Measurements from ENCODE around the gene KIAA0319L. TPM values are rescaled to one million over a fixed set of nuclear protein-coding genes. Genes with fewer than 3 reads are reported as not detected.
"Not testable (repeated sequence)": the region's sequence is repeated elsewhere in the genome, so short reads cannot be mapped to it uniquely, and the experiment has no call there.

KIAA0319L gene
- total RNA-seq, 1 experiment from 2014 or later: 20.9 TPM

DNA sequence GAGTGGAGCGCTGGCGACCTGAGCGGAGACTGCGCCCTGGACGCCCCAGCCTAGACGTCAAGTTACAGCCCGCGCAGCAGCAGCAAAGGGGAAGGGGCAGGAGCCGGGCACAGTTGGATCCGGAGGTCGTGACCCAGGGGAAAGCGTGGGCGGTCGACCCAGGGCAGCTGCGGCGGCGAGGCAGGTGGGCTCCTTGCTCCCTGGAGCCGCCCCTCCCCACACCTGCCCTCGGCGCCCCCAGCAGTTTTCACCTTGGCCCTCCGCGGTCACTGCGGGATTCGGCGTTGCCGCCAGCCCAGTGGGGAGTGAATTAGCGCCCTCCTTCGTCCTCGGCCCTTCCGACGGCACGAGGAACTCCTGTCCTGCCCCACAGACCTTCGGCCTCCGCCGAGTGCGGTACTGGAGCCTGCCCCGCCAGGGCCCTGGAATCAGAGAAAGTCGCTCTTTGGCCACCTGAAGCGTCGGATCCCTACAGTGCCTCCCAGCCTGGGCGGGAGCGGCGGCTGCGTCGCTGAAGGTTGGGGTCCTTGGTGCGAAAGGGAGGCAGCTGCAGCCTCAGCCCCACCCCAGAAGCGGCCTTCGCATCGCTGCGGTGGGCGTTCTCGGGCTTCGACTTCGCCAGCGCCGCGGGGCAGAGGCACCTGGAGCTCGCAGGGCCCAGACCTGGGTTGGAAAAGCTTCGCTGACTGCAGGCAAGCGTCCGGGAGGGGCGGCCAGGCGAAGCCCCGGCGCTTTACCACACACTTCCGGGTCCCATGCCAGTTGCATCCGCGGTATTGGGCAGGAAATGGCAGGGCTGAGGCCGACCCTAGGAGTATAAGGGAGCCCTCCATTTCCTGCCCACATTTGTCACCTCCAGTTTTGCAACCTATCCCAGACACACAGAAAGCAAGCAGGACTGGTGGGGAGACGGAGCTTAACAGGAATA is 20.1 kb upstream of the KIAA0319L start:
- ChIA-PET POLR2A (ENCODE audit: unreplicated experiment) (no interaction called here), CTCF (no interaction called here)
- no peak for ATAC-seq
- no peak overlapping the region for H2AFZ ChIP-seq (ENCODE audit: low read length)
- no peaks in the 10 kb centered on the region for H3K79me2 ChIP-seq (ENCODE audit: low read length)
- DNase-seq: no peak
- BruUV-seq (replicated peaks): no TSS peak
- no peaks in the 10 kb centered on the region for H3F3A ChIP-seq (ENCODE audit: low read length, unreplicated experiment)
- intact Hi-C loops (cut with micrococcal nuclease): no loop called here
- no peaks in the 10 kb centered on the region for H3K36me3 ChIP-seq (ENCODE audit: low read depth, low read length)
- no peaks in the 10 kb centered on the region for H3K27me3 ChIP-seq (ENCODE audit: low read length)
- H3K4me1 ChIP-seq (ENCODE audit: insufficient read depth, low read length): peaks cover 4% of the 10 kb centered on the region; the same call in 1 of the 2 replicates
- no peak overlapping the region for H3K4me2 ChIP-seq (ENCODE audit: low read length)
- no peak overlapping the region for H3K27ac ChIP-seq (ENCODE audit: low read length)
- H4K20me1 ChIP-seq (ENCODE audit: low read length): no peaks in the 10 kb centered on the region
- TF ChIP-seq CTCF (conservative IDR thresholded peaks at IDR 0.05; ENCODE audit: low read depth, low read length): no peak
- TF ChIP-seq EZH2phosphoT487 (IDR thresholded peaks at IDR 0.05; ENCODE audit: borderline replicate concordance, low read length): no peak
- TF ChIP-seq EZH2 (IDR thresholded peaks at IDR 0.05; ENCODE audit: low read length, unreplicated experiment): no peak
- no peaks in the 10 kb centered on the region for H3K9me3 ChIP-seq (ENCODE audit: low read length)
- H3K9me2 ChIP-seq (replicated peaks; ENCODE audit: low read length): no peaks in the 10 kb centered on the region
- no peak overlapping the region for H3K9ac ChIP-seq (ENCODE audit: low read length)
- no peak overlapping the region for H3K4me3 ChIP-seq (ENCODE audit: low read length)

GRCh38 chr1:35576766-35577070 is 19.5 kb upstream of the KIAA0319L start:
- BruUV-seq (replicated peaks); H3K27me3 ChIP-seq (ENCODE audit: low read length): not testable (repeated sequence)

DNA sequence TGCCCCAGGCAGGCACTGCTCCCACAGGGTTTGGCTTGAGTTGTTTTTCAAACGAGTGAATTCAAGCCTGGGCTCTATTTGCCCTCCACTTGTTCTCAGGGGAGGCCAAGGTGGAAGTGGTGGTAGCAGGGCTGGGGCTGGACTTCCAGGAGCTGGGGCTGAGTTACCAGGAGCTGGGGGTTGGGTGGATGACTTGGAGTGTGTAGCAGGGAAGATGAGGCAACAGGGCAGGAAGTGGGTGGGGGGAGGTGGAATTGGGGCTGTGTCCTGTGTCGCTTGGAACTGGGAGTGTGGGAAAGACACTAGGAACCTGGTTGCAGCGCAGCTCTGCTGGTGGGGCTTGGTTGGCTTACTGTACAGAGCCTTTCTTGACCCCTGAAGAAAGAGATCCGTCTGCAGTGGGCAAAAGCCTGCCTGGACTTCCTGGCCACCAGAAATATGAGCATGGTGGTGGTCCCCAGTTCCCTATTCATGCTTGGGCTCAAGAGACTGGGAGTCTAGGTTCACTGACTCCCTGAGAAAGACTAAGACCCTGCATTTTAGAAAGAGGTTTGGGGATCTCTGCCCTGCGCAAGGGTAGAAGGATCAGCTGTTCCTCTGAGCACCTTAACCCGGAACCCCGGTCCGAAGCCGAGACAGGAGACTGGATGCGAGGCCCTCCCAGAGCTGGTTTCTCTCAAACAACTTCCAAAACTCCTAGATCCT is 19.0 kb upstream of the KIAA0319L start:
- no peaks in the 10 kb centered on the region for H3K79me2 ChIP-seq (ENCODE audit: low read length)
- no peaks in the 10 kb centered on the region for H3K9me3 ChIP-seq (ENCODE audit: low read length)
- TF ChIP-seq EZH2 (IDR thresholded peaks at IDR 0.05; ENCODE audit: low read length, unreplicated experiment) (no peak), EZH2phosphoT487 (IDR thresholded peaks at IDR 0.05; ENCODE audit: borderline replicate concordance, low read length) (no peak), CTCF (conservative IDR thresholded peaks at IDR 0.05; ENCODE audit: low read depth, low read length) (no peak)
- BruUV-seq (replicated peaks): no TSS peak
- H3K36me3 ChIP-seq (ENCODE audit: low read depth, low read length): no peaks in the 10 kb centered on the region
- DNase-seq: no peak
- no peak overlapping the region for H3K4me3 ChIP-seq (ENCODE audit: low read length)
- ChIA-PET POLR2A (ENCODE audit: unreplicated experiment) (no interaction called here), CTCF (no interaction called here)
- no peaks in the 10 kb centered on the region for H3K9me2 ChIP-seq (replicated peaks; ENCODE audit: low read length)
- no peaks in the 10 kb centered on the region for H3K27me3 ChIP-seq (ENCODE audit: low read length)
- intact Hi-C loops (cut with micrococcal nuclease): no loop called here
- no peak for ATAC-seq
- no peak overlapping the region for H3K4me2 ChIP-seq (ENCODE audit: low read length)
- H2AFZ ChIP-seq (ENCODE audit: low read length): no peak overlapping the region
- peaks cover 4% of the 10 kb centered on the region; the same call in 1 of the 2 replicates for H3K4me1 ChIP-seq (ENCODE audit: insufficient read depth, low read length)
- no peaks in the 10 kb centered on the region for H3F3A ChIP-seq (ENCODE audit: low read length, unreplicated experiment)
- H3K9ac ChIP-seq (ENCODE audit: low read length): no peak overlapping the region
- H3K27ac ChIP-seq (ENCODE audit: low read length): no peak overlapping the region
- no peaks in the 10 kb centered on the region for H4K20me1 ChIP-seq (ENCODE audit: low read length)

More at GRCh38 chr1:35576766-35577070, 19.5 kb upstream of the KIAA0319L start:
- H2AFZ ChIP-seq (ENCODE audit: low read length); H3K36me3 ChIP-seq (ENCODE audit: low read depth, low read length); H3K4me2 ChIP-seq (ENCODE audit: low read length); H3K9me2 ChIP-seq (replicated peaks; ENCODE audit: low read length); H3K4me3 ChIP-seq (ENCODE audit: low read length); H3K79me2 ChIP-seq (ENCODE audit: low read length); POLR2A ChIA-PET (ENCODE audit: unreplicated experiment); CTCF ChIA-PET; H3F3A ChIP-seq (ENCODE audit: low read length, unreplicated experiment); H3K27ac ChIP-seq (ENCODE audit: low read length); H3K9ac ChIP-seq (ENCODE audit: low read length); H3K4me1 ChIP-seq (ENCODE audit: insufficient read depth, low read length); ATAC-seq; H4K20me1 ChIP-seq (ENCODE audit: low read length); intact Hi-C loops (cut with micrococcal nuclease); DNase-seq; H3K9me3 ChIP-seq (ENCODE audit: low read length): not testable (repeated sequence)

Data from PC-3 (cell line).